Vagina (tissue), 2 donors: ENCODE data around the gene IGLL5.

ENCODE experiments used
- CTCF ChIP-seq, 3 experiments: fragments of 450-650 bp in 2 of 3; fragments of 200-600 bp in 1 of 3; sonication (generic) in 1 of 3; IDR thresholded peaks; one replicate each; pipeline ENCODE4 v1.5.1; 2017 to 2019; ENCODE audit warnings: antibody characterized with exemption in 3 of 3, mild to moderate bottlenecking in 2 of 3, moderate library complexity in 2 of 3
- POLR2A ChIP-seq, 2 donors: fragments of 450-650 bp; IDR thresholded peaks; one replicate each; pipeline ENCODE4 v1.6.1; 2017; ENCODE audit warnings: antibody characterized with exemption in 2 of 2, mild to moderate bottlenecking in 2 of 2, moderate library complexity in 2 of 2
- POLR2AphosphoS5 ChIP-seq, 2 donors: sonication (generic); formaldehyde crosslinking; IDR thresholded peaks; one replicate each; pipeline ENCODE4 v1.9.0; 2017; ENCODE audit warnings: antibody characterized with exemption in 2 of 2, mild to moderate bottlenecking in 2 of 2, low read depth in 1 of 2; ENCODE audit not compliant: insufficient read depth in 1 of 2

DNA sequence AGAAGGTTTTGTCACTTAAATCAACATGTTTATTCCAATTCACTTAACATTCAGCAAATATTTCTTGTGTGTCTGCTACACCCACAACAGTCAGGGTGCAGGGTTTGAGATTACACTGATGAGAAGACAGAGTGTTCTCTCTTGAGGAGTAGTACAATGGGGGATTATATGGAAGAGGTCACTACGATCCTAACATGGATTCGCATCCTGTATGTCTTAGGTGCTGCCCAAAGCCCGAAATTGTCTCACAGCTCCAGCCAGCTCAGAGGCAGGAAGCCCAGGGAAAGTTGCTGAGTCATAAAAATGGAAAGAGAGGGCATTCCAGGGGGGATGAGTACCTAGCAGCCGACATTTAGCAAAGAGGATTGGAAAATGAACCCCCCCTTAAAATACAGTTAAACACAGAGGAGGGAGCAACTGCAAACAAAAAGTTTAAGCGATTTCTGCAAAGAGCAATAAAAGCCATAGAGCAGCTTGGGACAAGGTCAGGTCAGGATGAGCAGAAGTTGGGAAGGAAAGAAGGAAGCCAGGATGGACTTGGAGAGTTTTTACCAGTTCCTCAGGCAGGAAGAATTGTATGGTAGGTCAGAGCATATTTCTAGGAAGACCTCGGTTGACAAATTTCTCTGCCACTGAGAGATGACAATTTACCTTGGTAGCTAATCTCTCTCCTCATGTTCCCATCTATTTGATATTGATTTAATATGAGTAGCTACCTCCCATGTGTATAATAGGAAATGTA lies 49.5 kb downstream of the IGLL5 start:
- no peak for TF ChIP-seq POLR2A (IDR thresholded peaks at IDR 0.05)
- no peak for TF ChIP-seq CTCF (IDR thresholded peaks at IDR 0.05)
- TF ChIP-seq POLR2AphosphoS5 (IDR thresholded peaks at IDR 0.05; ENCODE audit: insufficient read depth in 1 of 2, low read depth in 1 of 2) = no peak
